Measurements from ENCODE around the gene SACS.
"Not testable (repeated sequence)": the region's sequence is repeated elsewhere in the genome, so short reads cannot be mapped to it uniquely, and the experiment has no call there.

Gene SACS

DNA sequence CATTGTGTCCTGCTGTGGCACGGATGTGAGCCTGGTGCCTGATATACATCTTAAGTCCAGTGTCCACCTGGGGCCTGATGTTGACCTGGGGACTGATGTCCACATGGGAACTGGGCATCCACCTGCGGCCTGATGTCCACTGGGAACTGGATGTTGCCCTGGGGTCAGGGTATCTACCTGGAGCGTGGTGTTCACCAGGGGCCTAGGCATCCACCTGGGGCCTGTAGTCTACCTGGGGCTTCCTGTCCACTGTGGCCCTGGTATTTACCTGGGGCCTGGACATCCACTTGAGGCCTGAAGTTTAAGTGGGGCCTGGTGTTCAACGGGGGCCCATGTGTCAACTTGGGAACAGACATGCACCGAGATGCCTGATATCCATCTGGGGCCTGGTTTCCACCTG is 11.9 kb downstream of the SACS start:
- DNase-seq, result no peak
- in situ Hi-C loops (cut with MboI; ENCODE audit: low pct_unique_long_range_greater_than_20kb, low sequenced_read_pairs), result no loop called here

GRCh38 chr13:23418776-23419683 is 14.5 kb downstream of the SACS start:
- DNase-seq, result no peak

DNA sequence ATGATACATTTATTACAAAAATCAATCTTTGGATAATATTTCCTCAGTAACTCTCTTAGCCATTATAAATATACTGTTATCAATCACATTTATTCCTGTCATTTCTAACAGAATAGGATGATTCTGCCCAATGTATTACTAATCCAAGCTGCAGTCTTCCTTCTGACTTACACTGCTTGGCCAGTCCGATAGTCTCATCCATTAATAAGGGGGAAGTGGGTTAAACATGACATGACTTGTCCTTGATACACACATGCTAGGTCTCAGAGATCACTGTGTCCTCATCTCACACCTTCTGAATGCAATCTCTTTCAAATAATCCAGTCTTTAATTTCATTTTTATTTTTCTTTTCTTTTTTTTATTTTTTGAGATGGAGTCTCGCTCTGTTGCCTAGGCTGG is 18.8 kb downstream of the SACS start:
- no peak for DNase-seq
- in situ Hi-C loops (cut with MboI; ENCODE audit: low pct_unique_long_range_greater_than_20kb, low sequenced_read_pairs), result no loop called here

More at GRCh38 chr13:23418776-23419683, 14.5 kb downstream of the SACS start:
- in situ Hi-C loops (cut with MboI; ENCODE audit: low pct_unique_long_range_greater_than_20kb, low sequenced_read_pairs), result no loop called here

DNA sequence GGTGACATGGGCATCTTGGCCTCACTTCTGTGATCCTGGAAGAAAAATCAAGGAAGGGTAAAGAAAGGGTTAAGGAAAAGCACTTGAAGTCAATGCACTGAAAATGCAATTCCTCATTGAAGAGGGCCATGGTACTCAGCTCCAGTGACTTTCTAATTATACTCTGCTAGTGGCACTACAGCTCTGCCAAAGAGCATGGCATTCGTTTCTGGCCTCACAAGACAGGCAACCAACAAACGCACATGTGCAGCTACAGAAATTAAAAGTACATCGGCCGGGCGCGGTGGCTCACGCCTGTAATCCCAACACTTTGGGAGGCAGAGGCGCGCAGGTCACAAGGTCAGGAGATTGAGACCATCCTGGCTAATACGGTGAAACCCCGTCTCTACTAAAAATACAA is 21.8 kb downstream of the SACS start:
- no peak for DNase-seq
- in situ Hi-C loops (cut with MboI; ENCODE audit: low pct_unique_long_range_greater_than_20kb, low sequenced_read_pairs), result no loop called here

- no peak for DNase-seq
- in situ Hi-C loops (cut with MboI; ENCODE audit: low pct_unique_long_range_greater_than_20kb, low sequenced_read_pairs), result no loop called here
These were observed 22.3 kb downstream of the SACS start for GRCh38 chr13:23411220-23411619.

DNA sequence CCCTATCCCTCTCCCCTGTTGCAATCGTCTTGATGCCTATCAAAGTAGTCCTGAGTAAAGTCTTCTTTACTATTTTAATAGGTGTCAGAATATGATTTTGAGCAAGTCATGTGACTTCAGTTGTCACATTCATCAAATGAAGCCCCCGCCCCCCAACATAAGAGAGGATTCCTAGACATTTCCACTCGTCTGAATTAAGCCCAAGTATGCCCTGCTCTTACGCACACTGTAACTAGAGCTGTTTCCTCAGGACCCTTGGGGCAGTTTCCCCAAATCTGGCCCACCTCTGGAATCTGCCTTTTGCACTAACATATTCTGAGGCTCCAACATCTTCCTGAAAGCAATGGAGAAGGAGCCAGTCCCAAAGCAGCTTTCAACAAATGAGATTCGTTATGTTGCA is 25.5 kb downstream of the SACS start:
- DNase-seq, result no peak
- in situ Hi-C loops (cut with MboI; ENCODE audit: low pct_unique_long_range_greater_than_20kb, low sequenced_read_pairs), result no loop called here

GRCh38 chr13:23401156-23401555 is 32.3 kb downstream of the SACS start:
- DNase-seq; in situ Hi-C loops (cut with MboI; ENCODE audit: low pct_unique_long_range_greater_than_20kb, low sequenced_read_pairs): not testable (repeated sequence)

GRCh38 chr13:23399347-23399746 is 34.2 kb downstream of the SACS start:
- DNase-seq, result peak; percentile 37
- in situ Hi-C loops (cut with MboI; ENCODE audit: low pct_unique_long_range_greater_than_20kb, low sequenced_read_pairs), result no loop called here

GRCh38 chr13:23394821-23395220 is 38.7 kb downstream of the SACS start:
- in situ Hi-C loops (cut with MboI; ENCODE audit: low pct_unique_long_range_greater_than_20kb, low sequenced_read_pairs), result no loop called here
- no peak for DNase-seq

GRCh38 chr13:23392925-23393645 is 40.4 kb downstream of the SACS start:
- no peak for DNase-seq
- in situ Hi-C loops (cut with MboI; ENCODE audit: low pct_unique_long_range_greater_than_20kb, low sequenced_read_pairs), result no loop called here

- no peak for DNase-seq
- in situ Hi-C loops (cut with MboI; ENCODE audit: low pct_unique_long_range_greater_than_20kb, low sequenced_read_pairs), result no loop called here
These were observed 41.2 kb downstream of the SACS start for GRCh38 chr13:23392313-23392712.

DNA sequence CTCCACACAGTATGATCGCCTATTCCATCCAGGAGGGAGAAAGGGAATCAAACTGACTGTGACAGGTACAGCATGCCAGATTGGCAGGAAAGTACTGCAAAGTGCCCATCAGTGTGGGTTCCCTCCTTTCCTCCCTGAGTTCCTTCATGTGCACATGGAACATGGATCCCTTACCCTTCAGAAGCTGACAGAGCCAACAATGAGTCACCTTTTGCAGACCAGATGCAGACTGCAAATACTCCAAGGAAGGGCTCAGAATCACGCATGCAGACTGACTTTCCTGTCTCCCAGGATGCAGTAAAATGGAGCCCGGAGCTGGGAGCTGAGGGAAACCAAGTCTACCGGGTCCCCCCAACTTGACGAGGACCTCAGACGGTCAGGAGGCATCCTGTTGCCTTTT is 41.8 kb downstream of the SACS start:
- in situ Hi-C loops (cut with MboI; ENCODE audit: low pct_unique_long_range_greater_than_20kb, low sequenced_read_pairs), result no loop called here

GRCh38 chr13:23386533-23386932 is 47.0 kb downstream of the SACS start:
- in situ Hi-C loops (cut with MboI; ENCODE audit: low pct_unique_long_range_greater_than_20kb, low sequenced_read_pairs), result no loop called here
- DNase-seq, result no peak

More for the DNA sequence above, 41.8 kb downstream of the SACS start:
- no peak for DNase-seq

GRCh38 chr13:23385931-23386330 is 47.6 kb downstream of the SACS start:
- in situ Hi-C loops (cut with MboI; ENCODE audit: low pct_unique_long_range_greater_than_20kb, low sequenced_read_pairs), result no loop called here
- no peak for DNase-seq

GRCh38 chr13:23384111-23384510 is 49.4 kb downstream of the SACS start:
- DNase-seq, result no peak
- in situ Hi-C loops (cut with MboI; ENCODE audit: low pct_unique_long_range_greater_than_20kb, low sequenced_read_pairs), result no loop called here

- DNase-seq, result no peak
- in situ Hi-C loops (cut with MboI; ENCODE audit: low pct_unique_long_range_greater_than_20kb, low sequenced_read_pairs), result no loop called here
These were observed 50.4 kb downstream of the SACS start for GRCh38 chr13:23383151-23383550.

GRCh38 chr13:23381866-23382265 is 51.6 kb downstream of the SACS start:
- no peak for DNase-seq
- in situ Hi-C loops (cut with MboI; ENCODE audit: low pct_unique_long_range_greater_than_20kb, low sequenced_read_pairs), result no loop called here

GRCh38 chr13:23380534-23380933 is 53.0 kb downstream of the SACS start:
- DNase-seq, result no peak

GRCh38 chr13:23377983-23378632 is 55.4 kb downstream of the SACS start:
- DNase-seq, result peak; percentile 84
- in situ Hi-C loops (cut with MboI; ENCODE audit: low pct_unique_long_range_greater_than_20kb, low sequenced_read_pairs), result no loop called here

More at GRCh38 chr13:23380534-23380933, 53.0 kb downstream of the SACS start:
- in situ Hi-C loops (cut with MboI; ENCODE audit: low pct_unique_long_range_greater_than_20kb, low sequenced_read_pairs), result no loop called here

GRCh38 chr13:23377579-23377978 is 55.9 kb downstream of the SACS start:
- in situ Hi-C loops (cut with MboI; ENCODE audit: low pct_unique_long_range_greater_than_20kb, low sequenced_read_pairs), result no loop called here
- DNase-seq, result no peak
